GM18907 (cell line): ENCODE measurements around the gene CMIP.

Source experiments
- ATAC-seq: cut with Tn5 transposase; IDR thresholded peaks from one replicate; pipeline ENCODE4 v1.9.1; 2021; ENCODE audit warnings: mild to moderate bottlenecking, moderate library complexity; ENCODE audit not compliant: unreplicated experiment

Gene CMIP

GRCh38 chr16:81612351-81613163, 167.9 kb downstream of the CMIP start:
- ATAC-seq: no peak

GRCh38 chr16:81614171-81614570, 169.6 kb downstream of the CMIP start:
- ATAC-seq: no peak

- ATAC-seq: no peak
Measured at GRCh38 chr16:81614654-81615359, 170.2 kb downstream of the CMIP start.

GRCh38 chr16:81615411-81615810, 170.8 kb downstream of the CMIP start:
- no peak for ATAC-seq

- no peak for ATAC-seq
Measured at GRCh38 chr16:81615833-81616232, 171.2 kb downstream of the CMIP start.

GRCh38 chr16:81616321-81617020, 171.9 kb downstream of the CMIP start:
- ATAC-seq: peak; percentile 87

GRCh38 chr16:81617021-81617346, 172.4 kb downstream of the CMIP start:
- no peak for ATAC-seq

- no peak for ATAC-seq
Measured at GRCh38 chr16:81618187-81618586, 173.6 kb downstream of the CMIP start.

- ATAC-seq: no peak
Measured at GRCh38 chr16:81618661-81619060, 174.1 kb downstream of the CMIP start.

GRCh38 chr16:81620029-81620428, 175.4 kb downstream of the CMIP start:
- no peak for ATAC-seq

GRCh38 chr16:81620796-81621195, 176.2 kb downstream of the CMIP start:
- no peak for ATAC-seq

- no peak for ATAC-seq
Measured at GRCh38 chr16:81621496-81621895, 176.9 kb downstream of the CMIP start.

GRCh38 chr16:81623365-81624102, 178.9 kb downstream of the CMIP start:
- ATAC-seq: no peak

GRCh38 chr16:81624403-81624759, 179.8 kb downstream of the CMIP start:
- no peak for ATAC-seq

- ATAC-seq: peak; percentile 39
Measured at GRCh38 chr16:81624760-81625543, 180.3 kb downstream of the CMIP start.

- ATAC-seq: peak; percentile 53
Measured at GRCh38 chr16:81625544-81626153, 181.0 kb downstream of the CMIP start.

GRCh38 chr16:81626181-81626674, 181.6 kb downstream of the CMIP start:
- no peak for ATAC-seq

GRCh38 chr16:81627024-81627423, 182.4 kb downstream of the CMIP start:
- ATAC-seq: no peak

- ATAC-seq: no peak
Measured at GRCh38 chr16:81627729-81628244, 183.2 kb downstream of the CMIP start.
